Fibroblast of lung (primary cell): ENCODE data around the gene CASP7.

Source experiments
- EZH2 ChIP-seq: IDR thresholded peaks from 2 replicates; pipeline ENCODE4 v1.5.1; 2012; ENCODE audit warnings: low read length, control low read depth, mild to moderate bottlenecking; ENCODE audit errors: missing control alignments
- TF ChIP-seq, protein P1 (sequence below), 2 donors: IDR thresholded peaks in 1 of 2; conservative IDR thresholded peaks in 1 of 2; 1 replicate in 1 of 2; 2 replicates in 1 of 2; pipeline ENCODE4 v1.5.1; 2011 to 2012; ENCODE audit warnings: low read length in 2 of 2, control low read depth in 1 of 2, inconsistent platforms in 1 of 2, low read depth in 1 of 2, mild to moderate bottlenecking in 1 of 2

DNA sequence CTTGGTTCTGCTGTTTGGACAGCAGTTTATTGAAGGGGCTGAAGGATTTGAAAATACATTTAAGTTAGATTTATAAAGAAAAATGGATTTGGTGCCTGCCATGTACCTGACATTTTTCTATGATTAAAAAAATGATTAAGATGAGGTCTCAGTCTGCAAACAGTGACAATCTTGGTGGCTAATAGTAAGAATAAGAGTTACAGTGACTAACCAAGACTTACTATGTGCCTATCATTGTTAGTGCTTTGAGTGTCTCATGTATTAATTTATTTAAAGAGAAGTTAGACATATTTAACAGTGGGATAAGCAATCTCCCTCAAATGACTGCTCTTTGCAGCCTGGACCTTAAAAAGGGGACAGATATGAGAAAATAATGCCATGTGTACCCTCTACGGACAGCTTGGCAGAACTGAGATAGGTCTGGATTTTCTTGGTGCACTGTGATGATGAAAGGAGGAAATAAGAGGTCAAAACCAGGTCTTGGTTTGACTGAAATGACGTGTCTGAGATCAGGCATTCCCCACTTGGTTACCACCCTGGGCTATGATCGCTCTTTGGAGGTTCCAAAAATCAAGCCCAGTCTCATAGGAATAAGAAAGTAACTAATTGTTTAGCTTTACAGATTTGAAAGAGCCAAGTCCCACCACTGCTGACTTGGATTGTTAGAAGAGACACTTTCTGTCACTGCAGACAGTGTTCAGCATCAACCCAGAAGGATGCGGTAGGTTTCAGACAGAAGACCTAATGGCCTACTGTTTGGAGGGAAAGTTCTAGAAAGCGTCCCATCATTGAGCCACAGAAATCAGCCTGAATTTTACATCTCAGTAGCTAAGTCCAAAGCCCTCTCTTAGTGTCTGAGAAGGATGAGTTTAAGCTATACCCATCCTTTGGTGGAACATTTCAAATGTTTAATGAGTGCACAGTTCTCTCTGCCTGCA, 2.1 kb downstream of the CASP7 start:
- TF ChIP-seq, protein P1, sequence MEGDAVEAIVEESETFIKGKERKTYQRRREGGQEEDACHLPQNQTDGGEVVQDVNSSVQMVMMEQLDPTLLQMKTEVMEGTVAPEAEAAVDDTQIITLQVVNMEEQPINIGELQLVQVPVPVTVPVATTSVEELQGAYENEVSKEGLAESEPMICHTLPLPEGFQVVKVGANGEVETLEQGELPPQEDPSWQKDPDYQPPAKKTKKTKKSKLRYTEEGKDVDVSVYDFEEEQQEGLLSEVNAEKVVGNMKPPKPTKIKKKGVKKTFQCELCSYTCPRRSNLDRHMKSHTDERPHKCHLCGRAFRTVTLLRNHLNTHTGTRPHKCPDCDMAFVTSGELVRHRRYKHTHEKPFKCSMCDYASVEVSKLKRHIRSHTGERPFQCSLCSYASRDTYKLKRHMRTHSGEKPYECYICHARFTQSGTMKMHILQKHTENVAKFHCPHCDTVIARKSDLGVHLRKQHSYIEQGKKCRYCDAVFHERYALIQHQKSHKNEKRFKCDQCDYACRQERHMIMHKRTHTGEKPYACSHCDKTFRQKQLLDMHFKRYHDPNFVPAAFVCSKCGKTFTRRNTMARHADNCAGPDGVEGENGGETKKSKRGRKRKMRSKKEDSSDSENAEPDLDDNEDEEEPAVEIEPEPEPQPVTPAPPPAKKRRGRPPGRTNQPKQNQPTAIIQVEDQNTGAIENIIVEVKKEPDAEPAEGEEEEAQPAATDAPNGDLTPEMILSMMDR (conservative IDR thresholded peaks at IDR 0.05 in 1 of 2, IDR thresholded peaks at IDR 0.05 in 1 of 2; ENCODE audit: low read depth in 1 of 2, low read length in 2 of 2), result no peak
- no peak for TF ChIP-seq EZH2
